Lower lobe of right lung (tissue), 2 donors: ENCODE results near the gene C10orf105. TPM values are rescaled to one million over a fixed set of nuclear protein-coding genes. Genes with fewer than 3 reads are reported as not detected.

ENCODE experiments used
- ATAC-seq, 2 donors: fragments of 200-7000 bp; cut with Tn5 transposase; one replicate each; pipeline ENCODE4 v1.9.1; 2020 to 2022; ENCODE audit warnings: mild to moderate bottlenecking in 2 of 2, moderate library complexity in 2 of 2
- DNase-seq: peaks from one replicate; pipeline ENCODE4 v3.0.0-alpha.2; 2020
- H3K27ac ChIP-seq: fragments of 200-600 bp; one replicate; pipeline ENCODE4 v1.8.0; 2022
- H3K27me3 ChIP-seq: fragments of 200-600 bp; one replicate; pipeline ENCODE4 v1.8.0; 2022; ENCODE audit warnings: low read depth
- H3K36me3 ChIP-seq: fragments of 200-600 bp; one replicate; pipeline ENCODE4 v1.8.0; 2022; ENCODE audit warnings: mild to moderate bottlenecking
- H3K4me1 ChIP-seq: fragments of 200-600 bp; one replicate; pipeline ENCODE4 v1.8.0; 2022
- H3K4me3 ChIP-seq: fragments of 200-600 bp; one replicate; pipeline ENCODE4 v1.8.0; 2022; ENCODE audit warnings: mild to moderate bottlenecking
- H3K9me3 ChIP-seq: fragments of 200-600 bp; one replicate; pipeline ENCODE4 v1.8.0; 2022
- CTCF ChIP-seq: fragments of 200-600 bp; IDR thresholded peaks from one replicate; pipeline ENCODE4 v1.8.0; 2022; ENCODE audit warnings: antibody characterized with exemption, mild to moderate bottlenecking
- intact Hi-C: fragments of 100-400 bp; cut with DNase I; formaldehyde crosslinking; loops from one replicate; pipeline ENCODE4 v1.11.0; 2022
- total RNA-seq: library from RNA; stranded (reverse); fragmentation: NEBNext Ultra II Directional; extraction: Animal tissue kit (Norgen Biotek cat#: 25700); gene quantifications from one replicate; pipeline ENCODE4 v1.2.1, GENCODE V29; 2021
- donor health status: DM: no; HTN: yes; CAD: no; lungs with severe emphysema.

Gene C10orf105
- total RNA-seq, 1 donor from 2014 or later, result 0.32 TPM

- peak; percentile 51 to 58 for ATAC-seq
- peak; percentile 82 for DNase-seq
- H3K4me1 ChIP-seq, result peaks cover 93% of the 10 kb centered on the region
- H3K9me3 ChIP-seq, result no peaks in the 10 kb centered on the region
- no peak for TF ChIP-seq CTCF
- intact Hi-C loops, result no loop called here
- H3K4me3 ChIP-seq, result no peak overlapping the region
- H3K27me3 ChIP-seq, result no peaks in the 10 kb centered on the region
- H3K36me3 ChIP-seq, result peaks cover 71% of the 10 kb centered on the region
- H3K27ac ChIP-seq, result peak overlapping the region; percentile 80
Observed at GRCh38 chr10:71753091-71753959, 33.7 kb upstream of the C10orf105 start.

- peak overlapping the region; percentile 80 for H3K27ac ChIP-seq
- H3K9me3 ChIP-seq, result no peaks in the 10 kb centered on the region
- peaks cover 63% of the 10 kb centered on the region for H3K36me3 ChIP-seq
- ATAC-seq (no peak), DNase-seq (no peak)
- intact Hi-C loops, result no loop called here
- H3K4me3 ChIP-seq, result no peak overlapping the region
- TF ChIP-seq CTCF, result no peak
- peaks cover 93% of the 10 kb centered on the region for H3K4me1 ChIP-seq
- no peaks in the 10 kb centered on the region for H3K27me3 ChIP-seq
Observed at GRCh38 chr10:71752391-71753090, 33.0 kb upstream of the C10orf105 start.

GRCh38 chr10:71751515-71752224, 32.1 kb upstream of the C10orf105 start:
- Histone ChIP-seq H3K9me3 (no peaks in the 10 kb centered on the region), H3K27ac (peak overlapping the region; percentile 80), H3K4me3 (no peak overlapping the region), H3K27me3 (no peaks in the 10 kb centered on the region), H3K36me3 (peaks cover 58% of the 10 kb centered on the region), H3K4me1 (peaks cover 93% of the 10 kb centered on the region)
- intact Hi-C loops, result no loop called here
- TF ChIP-seq CTCF, result no peak
- ATAC-seq (no peak), DNase-seq (no peak)

GRCh38 chr10:71750986-71751385, 31.4 kb upstream of the C10orf105 start:
- H3K27ac ChIP-seq, result peak overlapping the region; percentile 80
- H3K4me1 ChIP-seq, result peaks cover 93% of the 10 kb centered on the region
- no peaks in the 10 kb centered on the region for H3K9me3 ChIP-seq
- TF ChIP-seq CTCF, result no peak
- no peak for ATAC-seq
- intact Hi-C loops, result no loop called here
- no peaks in the 10 kb centered on the region for H3K27me3 ChIP-seq
- H3K36me3 ChIP-seq, result peaks cover 58% of the 10 kb centered on the region
- H3K4me3 ChIP-seq, result no peak overlapping the region
- DNase-seq, result no peak

GRCh38 chr10:71750124-71750841, 30.7 kb upstream of the C10orf105 start:
- Histone ChIP-seq H3K36me3 (peaks cover 58% of the 10 kb centered on the region), H3K27ac (peak overlapping the region; percentile 80), H3K27me3 (no peaks in the 10 kb centered on the region), H3K4me1 (peaks cover 93% of the 10 kb centered on the region), H3K9me3 (no peaks in the 10 kb centered on the region), H3K4me3 (no peak overlapping the region)
- intact Hi-C loops, result no loop called here
- TF ChIP-seq CTCF, result no peak
- no peak for DNase-seq
- no peak for ATAC-seq
